HS-27A (cell line): ENCODE data around the gene IFT27.
A peak's percentile ranks its signal among the peaks of the same experiment; 100 is the strongest.

Experiments
- DNase-seq: peaks from one replicate; pipeline ENCODE4 v3.0.0-alpha.2; 2012; ENCODE audit warnings: low read depth, missing footprints

The IFT27 gene

GRCh38 chr22:36796552-36797175, 20.7 kb upstream of the IFT27 start:
- DNase-seq: no peak

- DNase-seq: no peak
Measured at GRCh38 chr22:36795633-36796032, 19.7 kb upstream of the IFT27 start.

GRCh38 chr22:36790648-36791047, 14.7 kb upstream of the IFT27 start:
- no peak for DNase-seq

- DNase-seq: no peak
Measured at GRCh38 chr22:36787204-36787988, 11.5 kb upstream of the IFT27 start.

GRCh38 chr22:36783743-36784142, 7.8 kb upstream of the IFT27 start:
- DNase-seq: no peak

GRCh38 chr22:36781656-36782627, 6.0 kb upstream of the IFT27 start:
- DNase-seq: peak; percentile 39

- DNase-seq: no peak
Measured at GRCh38 chr22:36778020-36778419, 2.1 kb upstream of the IFT27 start.

GRCh38 chr22:36776722-36777121, 803 bp upstream of the IFT27 start:
- DNase-seq: no peak

GRCh38 chr22:36775586-36775963, 344 bp downstream of the IFT27 start:
- no peak for DNase-seq

- no peak for DNase-seq
Measured at GRCh38 chr22:36773935-36774334, 2.0 kb downstream of the IFT27 start.

GRCh38 chr22:36772451-36772850, 3.5 kb downstream of the IFT27 start:
- DNase-seq: no peak

GRCh38 chr22:36771356-36772063, 4.4 kb downstream of the IFT27 start:
- no peak for DNase-seq

GRCh38 chr22:36770513-36771231, 5.2 kb downstream of the IFT27 start:
- DNase-seq: no peak

- no peak for DNase-seq
Measured at GRCh38 chr22:36769541-36770512, 6.1 kb downstream of the IFT27 start.

GRCh38 chr22:36768616-36769015, 7.3 kb downstream of the IFT27 start:
- DNase-seq: no peak

- no peak for DNase-seq
Measured at GRCh38 chr22:36768141-36768540, 7.8 kb downstream of the IFT27 start.

GRCh38 chr22:36767035-36767775, 8.7 kb downstream of the IFT27 start:
- DNase-seq: no peak

GRCh38 chr22:36765943-36766450, 9.9 kb downstream of the IFT27 start:
- DNase-seq: no peak
